B cell (primary cell): ENCODE measurements around the gene CLSTN2. TPM values are rescaled to one million over a fixed set of nuclear protein-coding genes. Genes with fewer than 3 reads are reported as not detected.

Source experiments
- ATAC-seq: fragments of 200-7000 bp; cut with Tn5 transposase; one replicate; pipeline ENCODE4 v1.10.0; 2021; ENCODE audit warnings: low read depth, mild to moderate bottlenecking, moderate number of reproducible peaks, moderate library complexity
- CTCF ChIA-PET: fragments of 350-600 bp; sonication (Branson Sonifier 250); formaldehyde crosslinking; loops from one replicate; lab custom pipeline; 2021; ENCODE audit warnings: antibody characterized with exemption, inconsistent platforms; lab: Charles Lee
- POLR2A ChIA-PET: fragments of 350-600 bp; sonication (Branson Sonifier 250); formaldehyde crosslinking; loops from one replicate; lab custom pipeline; 2021; ENCODE audit warnings: antibody characterized with exemption; lab: Charles Lee
- DNase-seq: peaks from one replicate; pipeline ENCODE4 v3.0.0; 2013
- H2AFZ ChIP-seq: 2 replicates; pipeline ENCODE4 v1.6.1; 2012; ENCODE audit warnings: mild to moderate bottlenecking, low read depth, low read length; ENCODE audit not compliant: insufficient read depth, poor library complexity, severe bottlenecking
- H3K27ac ChIP-seq, 2 donors: 1 replicate in 1 of 2; 2 replicates in 1 of 2; pipeline ENCODE4 v1.5.1; 2012 to 2013; ENCODE audit warnings: low read length in 2 of 2, mild to moderate bottlenecking in 2 of 2, moderate library complexity in 1 of 2
- H3K27me3 ChIP-seq, 4 experiments: fragments of 200-600 bp in 1 of 4; sonication (generic) in 1 of 4; replicated peaks in 1 of 4; 1 replicate in 2 of 4; 2 replicates in 2 of 4; pipeline versions ENCODE4 v1.6.1 to v1.7.0; 2013 to 2016; ENCODE audit warnings: low read length in 3 of 4, mild to moderate bottlenecking in 2 of 4, mixed read lengths in 1 of 4, moderate library complexity in 1 of 4; ENCODE audit not compliant: insufficient read depth in 4 of 4, control insufficient read depth in 3 of 4; ENCODE audit errors: control extremely low read depth in 1 of 4
- H3K36me3 ChIP-seq, 2 experiments: replicated peaks in 1 of 2; 1 replicate in 1 of 2; 2 replicates in 1 of 2; pipeline versions ENCODE4 v1.6.1 to v1.7.1; 2013; ENCODE audit warnings: low read length in 1 of 2; ENCODE audit not compliant: insufficient read depth in 2 of 2, control insufficient read depth in 1 of 2; ENCODE audit errors: control extremely low read depth in 1 of 2, extremely low read depth in 1 of 2
- H3K4me1 ChIP-seq, 2 donors: fragments of 200-600 bp in 1 of 2; sonication (generic) in 1 of 2; 1 replicate in 1 of 2; 2 replicates in 1 of 2; pipeline versions ENCODE4 v1.5.1 to v1.6.1; 2013 to 2017; ENCODE audit warnings: low read length in 2 of 2; ENCODE audit not compliant: control insufficient read depth in 2 of 2, insufficient read depth in 2 of 2
- H3K4me2 ChIP-seq: replicated peaks from 2 replicates; pipeline ENCODE3; 2012; ENCODE audit warnings: mild to moderate bottlenecking, low read depth, low read length; ENCODE audit not compliant: poor library complexity, severe bottlenecking
- H3K4me3 ChIP-seq, 5 experiments: fragments of 200-600 bp in 1 of 5; sonication (generic) in 1 of 5; 1 replicate in 3 of 5; 2 replicates in 2 of 5; pipeline versions ENCODE4 v1.5.1 to v1.7.0; 2011 to 2016; ENCODE audit warnings: low read length in 4 of 5, mild to moderate bottlenecking in 4 of 5, low read depth in 2 of 5, control low read depth in 1 of 5, moderate library complexity in 1 of 5; ENCODE audit not compliant: insufficient read depth in 1 of 5; ENCODE audit errors: control extremely low read depth in 1 of 5, extremely low read depth in 1 of 5
- H3K79me2 ChIP-seq: fragments of 200-600 bp; sonication (generic); one replicate; pipeline ENCODE4 v1.6.0; 2016; ENCODE audit warnings: low read length; ENCODE audit not compliant: control insufficient read depth, insufficient read depth
- H3K9ac ChIP-seq: fragments of 200-600 bp; sonication (generic); 2 replicates; pipeline ENCODE4 v1.6.1; 2017; ENCODE audit warnings: mild to moderate bottlenecking, low read length, moderate library complexity
- H3K9me3 ChIP-seq, 3 donors: one replicate each; pipeline versions ENCODE4 v1.6.1 to v1.7.1; 2013; ENCODE audit warnings: low read length in 2 of 3; ENCODE audit not compliant: control insufficient read depth in 2 of 3, insufficient read depth in 1 of 3; ENCODE audit errors: control extremely low read depth in 1 of 3
- H4K20me1 ChIP-seq: 2 replicates; pipeline ENCODE4 v1.6.0; 2012; ENCODE audit warnings: mild to moderate bottlenecking, low read length; ENCODE audit not compliant: insufficient read depth, control insufficient read depth, poor library complexity, severe bottlenecking
- H3K27ac Mint-ChIP-seq: one replicate; pipeline ENCODE4 v1.8.0; 2021; ENCODE audit warnings: mixed read lengths
- H3K27me3 Mint-ChIP-seq: one replicate; pipeline ENCODE4 v1.8.0; 2021; ENCODE audit warnings: mixed read lengths
- H3K4me1 Mint-ChIP-seq: one replicate; pipeline ENCODE4 v1.8.0; 2021; ENCODE audit warnings: mixed read lengths
- H3K4me3 Mint-ChIP-seq: one replicate; pipeline ENCODE4 v1.8.0; 2021; ENCODE audit warnings: mixed read lengths
- H3K9me3 Mint-ChIP-seq: one replicate; pipeline ENCODE4 v1.8.0; 2022; ENCODE audit warnings: mixed read lengths; ENCODE audit not compliant: insufficient read depth
- CTCF ChIP-seq: fragments of 200-600 bp; IDR thresholded peaks from one replicate; pipeline ENCODE4 v1.8.0; 2022; ENCODE audit warnings: antibody characterized with exemption, mild to moderate bottlenecking
- EZH2 ChIP-seq: IDR thresholded peaks from 2 replicates; pipeline ENCODE4 v1.6.1; 2012; ENCODE audit warnings: borderline replicate concordance, low read depth, mild to moderate bottlenecking, moderate library complexity, low read length; ENCODE audit not compliant: insufficient read depth, poor library complexity, severe bottlenecking
- WGBS: methylation state at CpG from one replicate; pipeline ENCODE4 v1.1.5; 2013; ENCODE audit warnings: missing lambda C conversion rate; ENCODE audit not compliant: insufficient coverage; 5-methylcytosine and 5-hydroxymethylcytosine counted together
- intact Hi-C: fragments of 100-400 bp; cut with micrococcal nuclease; formaldehyde crosslinking; loops from one replicate; pipeline ENCODE4 v1.10.0; 2022
- polyA plus RNA-seq: library from polyadenylated mRNA; depleted of rRNA; stranded (reverse); fragments of >200 nt; gene quantifications from 2 replicates; pipeline ENCODE4 v1.2.3, GENCODE V29; 2012
- total RNA-seq, 2 donors: library from RNA; stranded (reverse); fragments of 120-200 nt in 1 of 2; gene quantifications; 1 replicate in 1 of 2; 2 replicates in 1 of 2; pipeline versions ENCODE4 v1.2.3 to v1.2.4, GENCODE V29; 2013 to 2022

The CLSTN2 gene
- total and polyA plus RNA-seq, 2 donors (not counting 1 experiment from before 2014, with no cell fraction given) = not detected

GRCh38 chr3:140384028-140384771 lies 449.2 kb downstream of the CLSTN2 start:
- H3K27ac ChIP-seq = no peak overlapping the region
- no peak overlapping the region for H2AFZ ChIP-seq
- H3K9me3 ChIP-seq = no peaks in the 10 kb centered on the region
- no peak overlapping the region for H3K27ac Mint-ChIP-seq
- H3K4me2 ChIP-seq = no peak overlapping the region
- no peak overlapping the region for H3K4me3 Mint-ChIP-seq
- H3K9me3 Mint-ChIP-seq = no peaks in the 10 kb centered on the region
- no peaks in the 10 kb centered on the region for H3K79me2 ChIP-seq
- 100% methylated on average over 1 of the region's 8 CpGs for WGBS
- intact Hi-C loops = no loop called here
- POLR2A ChIA-PET = no interaction called here
- no peak for DNase-seq
- H3K36me3 ChIP-seq = no peaks in the 10 kb centered on the region
- ATAC-seq = no peak
- no peaks in the 10 kb centered on the region for H3K27me3 Mint-ChIP-seq
- no peaks in the 10 kb centered on the region for H3K4me1 ChIP-seq
- CTCF ChIA-PET = no interaction called here
- H4K20me1 ChIP-seq = no peaks in the 10 kb centered on the region
- H3K9ac ChIP-seq = no peak overlapping the region
- H3K27me3 ChIP-seq = no peaks in the 10 kb centered on the region
- no peak for TF ChIP-seq CTCF
- no peaks in the 10 kb centered on the region for H3K4me1 Mint-ChIP-seq
- H3K4me3 ChIP-seq = no peak overlapping the region

- no peaks in the 10 kb centered on the region for H3K36me3 ChIP-seq
- H3K4me3 ChIP-seq = no peak overlapping the region
- Mint-ChIP-seq H3K27me3 (peaks cover 3% of the 10 kb centered on the region), H3K27ac (no peak overlapping the region), H3K4me1 (no peaks in the 10 kb centered on the region), H3K9me3 (peaks cover 2% of the 10 kb centered on the region), H3K4me3 (no peak overlapping the region)
- no peak overlapping the region for H3K9ac ChIP-seq
- no peaks in the 10 kb centered on the region for H3K4me1 ChIP-seq
- ATAC-seq = no peak
- no peak overlapping the region for H2AFZ ChIP-seq
- no peaks in the 10 kb centered on the region for H4K20me1 ChIP-seq
- H3K27me3 ChIP-seq = no peaks in the 10 kb centered on the region
- TF ChIP-seq CTCF (no peak), EZH2 (no peak)
- no peak overlapping the region for H3K27ac ChIP-seq
- WGBS = 88% methylated on average over 1 of the region's 1 CpG
- H3K4me2 ChIP-seq = no peak overlapping the region
- no peaks in the 10 kb centered on the region for H3K79me2 ChIP-seq
- intact Hi-C loops = no loop called here
- DNase-seq = no peak
- POLR2A ChIA-PET = no interaction called here
- CTCF ChIA-PET = no interaction called here
- peaks cover 0 to 1% (median 0%) of the 10 kb centered on the region in 3 donors for H3K9me3 ChIP-seq
These were observed 449.9 kb downstream of the CLSTN2 start for GRCh38 chr3:140384876-140385275.
